K562 (cell line): Measurements from ENCODE around the gene NMRAL1. TPM values are rescaled to one million over a fixed set of nuclear protein-coding genes. Genes with fewer than 3 reads are reported as not detected.

Experiments
- ATAC-seq: fragments of 200-7000 bp; cut with Tn5 transposase; 3 replicates; pipeline ENCODE4 v1.9.1; 2020; ENCODE audit warnings: moderate library complexity
- BruUV-seq: library from RNA; stranded (reverse); fragments of 400-500 nt; replicated peaks from 2 replicates; lab custom pipeline; 2021; lab: Mats Ljungman, UMichigan
- CTCF ChIA-PET: fragments of 300-600 bp; formaldehyde crosslinking; extraction: SDS; loops from one replicate; lab custom pipeline; 2021; ENCODE audit warnings: low intra/inter-chr PET ratio; lab: Yijun Ruan, JAX
- POLR2A ChIA-PET: fragments of 300-600, 350-650 bp; sonication (Branson Sonifier 250); formaldehyde crosslinking; extraction: SDS; loops from one replicate; lab custom pipeline; 2021; ENCODE audit warnings: antibody characterized with exemption, inconsistent platforms; lab: Yijun Ruan, JAX
- DNase-seq, 4 experiments: peaks; one replicate each; pipeline versions ENCODE4 v3.0.0 to v3.0.0-alpha.2; 2011 to 2018; ENCODE audit warnings: low spot score in 3 of 4, mixed read lengths in 3 of 4; ENCODE audit errors: extremely low read depth in 1 of 4
- FAIRE-seq: peaks from 2 replicates; lab custom pipeline; 2011; peaks lifted over from hg19 to GRCh38; lab: Jason Lieb, UNC
- H2AFZ ChIP-seq: 2 replicates; pipeline ENCODE4 v1.6.0; 2011; ENCODE audit warnings: low read depth, low read length, control low read depth, inconsistent platforms
- H3K27ac ChIP-seq: fragments of 200-600 bp; 3 replicates; pipeline ENCODE4 v1.8.0; 2011; ENCODE audit warnings: low read depth, mild to moderate bottlenecking, control low read depth, inconsistent platforms, low read length, moderate library complexity, mixed read lengths; ENCODE audit errors: extremely low read depth
- H3K27me3 ChIP-seq, 2 experiments: fragments of 300-600 bp in 1 of 2; 2 replicates in 1 of 2; 3 replicates in 1 of 2; pipeline versions ENCODE4 v1.6.0 to v1.8.0; 2011; ENCODE audit warnings: inconsistent platforms in 2 of 2, low read length in 2 of 2, mild to moderate bottlenecking in 1 of 2, mixed read lengths in 1 of 2, moderate library complexity in 1 of 2; ENCODE audit not compliant: control insufficient read depth in 2 of 2, insufficient read depth in 2 of 2
- H3K36me3 ChIP-seq: fragments of 300-600 bp; 3 replicates; pipeline ENCODE4 v1.8.0; 2011; ENCODE audit warnings: mild to moderate bottlenecking, low read length, inconsistent platforms; ENCODE audit not compliant: control insufficient read depth, insufficient read depth
- H3K4me1 ChIP-seq, 2 experiments: fragments of 200-600 bp in 1 of 2; replicated peaks in 1 of 2; 2 replicates in 1 of 2; 3 replicates in 1 of 2; pipeline versions ENCODE4 v1.5.1 to v1.8.0; 2011; ENCODE audit warnings: inconsistent platforms in 2 of 2, low read length in 2 of 2, mild to moderate bottlenecking in 1 of 2, mixed read lengths in 1 of 2, moderate library complexity in 1 of 2; ENCODE audit not compliant: control insufficient read depth in 2 of 2, insufficient read depth in 2 of 2
- H3K4me2 ChIP-seq: 2 replicates; pipeline ENCODE4 v1.6.1; 2011; ENCODE audit warnings: low read length, control low read depth, inconsistent platforms, mixed read lengths; ENCODE audit not compliant: insufficient read depth
- H3K4me3 ChIP-seq: fragments of 200-600 bp; sonication (generic), shearing (Covaris generic); 2 replicates; pipeline ENCODE4 v1.5.1; 2016; ENCODE audit warnings: control low read depth, inconsistent platforms
- H3K79me2 ChIP-seq: fragments of 200-600 bp; 3 replicates; pipeline ENCODE4 v1.8.0; 2011; ENCODE audit warnings: low read length, inconsistent platforms; ENCODE audit not compliant: control insufficient read depth, insufficient read depth
- H3K9ac ChIP-seq, 2 experiments: 2 replicates each; pipeline versions ENCODE4 v1.6.0 to v1.6.1; 2011; ENCODE audit warnings: low read depth in 2 of 2, low read length in 2 of 2, control low read depth in 1 of 2, inconsistent platforms in 1 of 2, mild to moderate bottlenecking in 1 of 2, mixed read lengths in 1 of 2; ENCODE audit not compliant: insufficient read depth in 1 of 2
- H3K9me1 ChIP-seq: one replicate; pipeline ENCODE4 v1.6.0; 2011; ENCODE audit warnings: inconsistent platforms, mild to moderate bottlenecking, low read length, moderate library complexity; ENCODE audit not compliant: control insufficient read depth, insufficient read depth
- H3K9me3 ChIP-seq: replicated peaks from 2 replicates; pipeline ENCODE4 v1.5.1; 2011; ENCODE audit warnings: low read depth, low read length, inconsistent platforms; ENCODE audit not compliant: control insufficient read depth, insufficient read depth
- H4K20me1 ChIP-seq: replicated peaks from 2 replicates; pipeline ENCODE4 v1.6.1; 2011; ENCODE audit warnings: low read length, inconsistent platforms, mixed read lengths; ENCODE audit not compliant: control insufficient read depth, insufficient read depth
- WGBS: fragments of 100-300 bp; shearing (Covaris generic); methylation state at CpG from one replicate; pipeline ENCODE4 v1.1.6; 2016; ENCODE audit warnings: low coverage, mixed read lengths; ENCODE audit not compliant: insufficient coverage; ENCODE audit errors: missing lambda C conversion rate; 5-methylcytosine and 5-hydroxymethylcytosine counted together
- in situ Hi-C: fragments of 300-500 bp; cut with MboI; formaldehyde crosslinking; loops from 4 replicates; pipeline ENCODE4 v1.15.0; 2018; ENCODE audit warnings: inconsistent platforms, mixed read lengths
- intact Hi-C: fragments of 100-400 bp; cut with micrococcal nuclease; formaldehyde crosslinking; loops from 2 replicates; pipeline ENCODE4 v1.14.2; 2022
- polyA plus RNA-seq, 8 experiments: library from polyadenylated mRNA; depleted of rRNA in 4 of 8; stranded (reverse) in 5 of 8; unstranded in 3 of 8; fragments of >200 nt; fragmentation: Nextera tagmentation in 2 of 8; fragmentation: Illumina TruSeq in 1 of 8; extraction: Ambion mirVana in 2 of 8; extraction: Trizol in 1 of 8; gene quantifications; 2 replicates each; pipeline versions ENCODE4 v1.2.1 to v1.2.3, GENCODE V29; 2011 to 2014; ENCODE audit warnings: inconsistent platforms in 1 of 8, missing spikeins in 1 of 8
- total RNA-seq, 7 experiments: library from RNA; depleted of rRNA in 6 of 7; stranded (reverse); fragments of >200 nt in 6 of 7; fragmentation: Illumina TruSeq in 2 of 7; extraction: Trizol in 2 of 7; gene quantifications; 2 replicates each; pipeline versions ENCODE4 v1.2.1 to v1.2.3, GENCODE V29; 2011 to 2021; ENCODE audit warnings: low replicate concordance in 1 of 7
- TF ChIP-seq, protein P1 (sequence below), 2 experiments: fragments of 450-650 bp; formaldehyde crosslinking in 1 of 2; IDR thresholded peaks; 2 replicates each; pipeline versions ENCODE4 v1.4.0 to v1.6.1; 2014 to 2020; ENCODE audit warnings: mild to moderate bottlenecking in 2 of 2, borderline replicate concordance in 1 of 2, low read depth in 1 of 2
- TF ChIP-seq, protein P2 (sequence below): fragments of 200-800 bp; sonication (Bioruptor generic); IDR thresholded peaks from 2 replicates; pipeline ENCODE4 v1.6.1; 2017; ENCODE audit warnings: missing genetic modification characterization, missing compliant biosample characterization

NMRAL1 gene
- total and polyA plus RNA-seq, 9 of the 15 experiments (the other 6 are each of a cell fraction or from before 2014, with no cell fraction given), result 6.3 to 116 (median 63.2) TPM

DNA sequence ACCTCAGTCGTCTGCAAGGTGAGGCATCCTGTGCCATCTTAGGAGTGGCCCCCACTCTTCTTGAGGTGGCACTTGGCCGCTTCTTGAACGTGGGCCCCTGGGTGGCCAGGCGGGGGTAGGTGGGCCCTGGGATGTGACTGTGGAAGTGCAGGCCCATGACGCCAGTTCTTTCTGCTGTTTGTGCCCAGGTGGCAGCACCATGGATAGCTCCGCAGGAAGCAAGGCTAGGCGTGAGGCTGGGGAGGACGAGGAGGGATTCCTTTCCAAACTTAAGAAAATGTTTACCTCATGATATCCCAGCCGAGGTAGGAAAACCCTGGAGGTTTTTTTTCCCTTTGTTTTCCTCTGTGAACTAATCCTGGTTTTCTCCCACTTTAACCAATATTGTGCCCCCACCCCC is 19.8 kb downstream of the NMRAL1 start:
- Histone ChIP-seq H2AFZ (no peak overlapping the region), H3K4me3 (no peak overlapping the region), H3K4me1 (peaks cover 6% of the 10 kb centered on the region in 2 experiments; a peak in 2 of 5 replicates), H3K9me1 (no peaks in the 10 kb centered on the region), H3K36me3 (peaks cover 83% of the 10 kb centered on the region), H3K9me3 (no peaks in the 10 kb centered on the region)
- ATAC-seq, result no peak
- ChIA-PET CTCF (no interaction called here), POLR2A (interaction anchor here (2.6 kb wide), 1 partner anchor 9 kb away, joined by 9 read pairs; no protein-coding TSS in a partner anchor)
- WGBS, result 94% methylated on average over 5 of the region's 9 CpGs
- TF ChIP-seq, protein P1, sequence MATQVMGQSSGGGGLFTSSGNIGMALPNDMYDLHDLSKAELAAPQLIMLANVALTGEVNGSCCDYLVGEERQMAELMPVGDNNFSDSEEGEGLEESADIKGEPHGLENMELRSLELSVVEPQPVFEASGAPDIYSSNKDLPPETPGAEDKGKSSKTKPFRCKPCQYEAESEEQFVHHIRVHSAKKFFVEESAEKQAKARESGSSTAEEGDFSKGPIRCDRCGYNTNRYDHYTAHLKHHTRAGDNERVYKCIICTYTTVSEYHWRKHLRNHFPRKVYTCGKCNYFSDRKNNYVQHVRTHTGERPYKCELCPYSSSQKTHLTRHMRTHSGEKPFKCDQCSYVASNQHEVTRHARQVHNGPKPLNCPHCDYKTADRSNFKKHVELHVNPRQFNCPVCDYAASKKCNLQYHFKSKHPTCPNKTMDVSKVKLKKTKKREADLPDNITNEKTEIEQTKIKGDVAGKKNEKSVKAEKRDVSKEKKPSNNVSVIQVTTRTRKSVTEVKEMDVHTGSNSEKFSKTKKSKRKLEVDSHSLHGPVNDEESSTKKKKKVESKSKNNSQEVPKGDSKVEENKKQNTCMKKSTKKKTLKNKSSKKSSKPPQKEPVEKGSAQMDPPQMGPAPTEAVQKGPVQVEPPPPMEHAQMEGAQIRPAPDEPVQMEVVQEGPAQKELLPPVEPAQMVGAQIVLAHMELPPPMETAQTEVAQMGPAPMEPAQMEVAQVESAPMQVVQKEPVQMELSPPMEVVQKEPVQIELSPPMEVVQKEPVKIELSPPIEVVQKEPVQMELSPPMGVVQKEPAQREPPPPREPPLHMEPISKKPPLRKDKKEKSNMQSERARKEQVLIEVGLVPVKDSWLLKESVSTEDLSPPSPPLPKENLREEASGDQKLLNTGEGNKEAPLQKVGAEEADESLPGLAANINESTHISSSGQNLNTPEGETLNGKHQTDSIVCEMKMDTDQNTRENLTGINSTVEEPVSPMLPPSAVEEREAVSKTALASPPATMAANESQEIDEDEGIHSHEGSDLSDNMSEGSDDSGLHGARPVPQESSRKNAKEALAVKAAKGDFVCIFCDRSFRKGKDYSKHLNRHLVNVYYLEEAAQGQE (IDR thresholded peaks at IDR 0.05; ENCODE audit: borderline replicate concordance), result peak; percentile 60
- TF ChIP-seq, protein P1 (CRISPR knock-in tag; IDR thresholded peaks at IDR 0.05; ENCODE audit: low read depth), result no peak
- TF ChIP-seq, protein P2, sequence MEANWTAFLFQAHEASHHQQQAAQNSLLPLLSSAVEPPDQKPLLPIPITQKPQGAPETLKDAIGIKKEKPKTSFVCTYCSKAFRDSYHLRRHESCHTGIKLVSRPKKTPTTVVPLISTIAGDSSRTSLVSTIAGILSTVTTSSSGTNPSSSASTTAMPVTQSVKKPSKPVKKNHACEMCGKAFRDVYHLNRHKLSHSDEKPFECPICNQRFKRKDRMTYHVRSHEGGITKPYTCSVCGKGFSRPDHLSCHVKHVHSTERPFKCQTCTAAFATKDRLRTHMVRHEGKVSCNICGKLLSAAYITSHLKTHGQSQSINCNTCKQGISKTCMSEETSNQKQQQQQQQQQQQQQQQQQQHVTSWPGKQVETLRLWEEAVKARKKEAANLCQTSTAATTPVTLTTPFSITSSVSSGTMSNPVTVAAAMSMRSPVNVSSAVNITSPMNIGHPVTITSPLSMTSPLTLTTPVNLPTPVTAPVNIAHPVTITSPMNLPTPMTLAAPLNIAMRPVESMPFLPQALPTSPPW, result no peak
- TF ChIP-seq, all 486 proteins: peak for 1
- BruUV-seq, result no TSS peak
- intact Hi-C loops (no loop called here), in situ Hi-C loops (no loop called here)
- Histone ChIP-seq H3K79me2 (no peaks in the 10 kb centered on the region), H3K27me3 (no peaks in the 10 kb centered on the region), H3K27ac (no peak overlapping the region), H3K9ac (no peak overlapping the region), H4K20me1 (no peaks in the 10 kb centered on the region), H3K4me2 (no peak overlapping the region)
- FAIRE-seq (no peak), DNase-seq (no peak)
